ENCODE results near the gene R3HCC1L. TPM values are rescaled to one million over a fixed set of nuclear protein-coding genes. Genes with fewer than 3 reads are reported as not detected.

The R3HCC1L gene
- total RNA-seq, 1 experiment from 2014 or later: 15.9 TPM

- Histone ChIP-seq H3K9me3 (ENCODE audit: control insufficient read depth, insufficient read depth, low read depth, low read length) (no peaks in the 10 kb centered on the region), H3K4me3 (ENCODE audit: low read depth in 2 of 2, low read length in 2 of 2) (no peak overlapping the region), H3K36me3 (ENCODE audit: control insufficient read depth, insufficient read depth, low read length) (no peaks in the 10 kb centered on the region), H3K27me3 (ENCODE audit: control insufficient read depth, insufficient read depth, low read length) (peaks cover 5% of the 10 kb centered on the region), H3K27ac (ENCODE audit: low read length) (no peak overlapping the region), H3K4me1 (ENCODE audit: control insufficient read depth, insufficient read depth, low read length) (no peaks in the 10 kb centered on the region)
- BruUV-seq (replicated peaks): no TSS peak
- intact Hi-C loops (cut with micrococcal nuclease; ENCODE audit: unreplicated experiment): no loop called here
- in situ Hi-C loops (cut with HindIII; ENCODE audit: low pct_unique_long_range_greater_than_20kb, low sequenced_read_pairs): no loop called here
- no peak for ATAC-seq
- POLR2A ChIA-PET: no interaction called here
- CTCF ChIA-PET: no interaction called here
- no peak for DNase-seq (ENCODE audit: low read depth, low spot score)
- TF ChIP-seq CTCF (IDR thresholded peaks at IDR 0.05): no peak
- no peak for TF ChIP-seq TCF7L2 (IDR thresholded peaks at IDR 0.05; ENCODE audit: low read depth, low read length)
- no peak for TF ChIP-seq POLR2AphosphoS5 (IDR thresholded peaks at IDR 0.05; ENCODE audit: low read depth, low read length)
- TF ChIP-seq SIN3A (IDR thresholded peaks at IDR 0.05; ENCODE audit: borderline replicate concordance, insufficient read depth, low read depth, low read length): no peak
- TF ChIP-seq REST (IDR thresholded peaks at IDR 0.05; ENCODE audit: insufficient read depth in 1 of 2, low read depth in 2 of 2, low read length in 1 of 2): no peak
Measured at GRCh38 chr10:98294270-98294627, 159.8 kb downstream of the R3HCC1L start.

Other genes starting within 250 kb of the R3HCC1L start
- 0.23 TPM for gene CRTAC1, start 104.0 kb upstream of the R3HCC1L start, total RNA-seq (2021; ENCODE audit: unreplicated experiment)
- 17.7 TPM for gene LOXL4, start 133.5 kb downstream of the R3HCC1L start, total RNA-seq (2021; ENCODE audit: unreplicated experiment)

Data from Panc1 (cell line).